HG02885 (cell line): Measurements from ENCODE around the gene ATP6V0C.

Experiments used
- ATAC-seq: cut with Tn5 transposase; IDR thresholded peaks from one replicate; pipeline ENCODE4 v1.9.1; 2021; ENCODE audit warnings: mild to moderate bottlenecking; ENCODE audit not compliant: unreplicated experiment, poor library complexity

The ATP6V0C gene

GRCh38 chr16:2513405-2514332 is at the start of gene ATP6V0C:
Gene ATP6V0C (plus strand): TSS chr16:2513952. CDS start chr16:2514104, 152 bp downstream.
- ATAC-seq, result peak; percentile 74

GRCh38 chr16:2464333-2464732 is 49.4 kb upstream of the ATP6V0C start:
- no peak for ATAC-seq

GRCh38 chr16:2465653-2466415 is 47.9 kb upstream of the ATP6V0C start:
- no peak for ATAC-seq

GRCh38 chr16:2466667-2467527 is 46.9 kb upstream of the ATP6V0C start:
- ATAC-seq, result no peak

- ATAC-seq, result no peak
These were observed 46.1 kb upstream of the ATP6V0C start for GRCh38 chr16:2467528-2468232.

GRCh38 chr16:2468233-2468724 is 45.5 kb upstream of the ATP6V0C start:
- no peak for ATAC-seq

- no peak for ATAC-seq
These were observed 44.9 kb upstream of the ATP6V0C start for GRCh38 chr16:2468725-2469398.

GRCh38 chr16:2469399-2470233 is 44.1 kb upstream of the ATP6V0C start:
- no peak for ATAC-seq

- no peak for ATAC-seq
These were observed 43.5 kb upstream of the ATP6V0C start for GRCh38 chr16:2470234-2470601.

- ATAC-seq, result no peak
These were observed 43.1 kb upstream of the ATP6V0C start for GRCh38 chr16:2470603-2471015.

GRCh38 chr16:2471016-2471652 is 42.6 kb upstream of the ATP6V0C start, which contains the start of gene NTN3:
Gene NTN3 (plus strand): TSS chr16:2471297. CDS start chr16:2471702, 405 bp downstream.
- ATAC-seq, result no peak

- ATAC-seq, result no peak
These were observed 41.9 kb upstream of the ATP6V0C start for GRCh38 chr16:2471653-2472487.

- ATAC-seq, result no peak
These were observed 41.3 kb upstream of the ATP6V0C start for GRCh38 chr16:2472488-2472864.

GRCh38 chr16:2472885-2473445 is 40.8 kb upstream of the ATP6V0C start:
- no peak for ATAC-seq

GRCh38 chr16:2473446-2473926 is 40.3 kb upstream of the ATP6V0C start:
- peak; percentile 1 for ATAC-seq
